GM21528 (cell line): ENCODE data around the gene KLC1.

Experiments
- ATAC-seq: cut with Tn5 transposase; IDR thresholded peaks from one replicate; pipeline ENCODE4 v1.9.1; 2021; ENCODE audit warnings: mild to moderate bottlenecking, moderate library complexity; ENCODE audit not compliant: unreplicated experiment, low FRiP score

Gene KLC1

DNA sequence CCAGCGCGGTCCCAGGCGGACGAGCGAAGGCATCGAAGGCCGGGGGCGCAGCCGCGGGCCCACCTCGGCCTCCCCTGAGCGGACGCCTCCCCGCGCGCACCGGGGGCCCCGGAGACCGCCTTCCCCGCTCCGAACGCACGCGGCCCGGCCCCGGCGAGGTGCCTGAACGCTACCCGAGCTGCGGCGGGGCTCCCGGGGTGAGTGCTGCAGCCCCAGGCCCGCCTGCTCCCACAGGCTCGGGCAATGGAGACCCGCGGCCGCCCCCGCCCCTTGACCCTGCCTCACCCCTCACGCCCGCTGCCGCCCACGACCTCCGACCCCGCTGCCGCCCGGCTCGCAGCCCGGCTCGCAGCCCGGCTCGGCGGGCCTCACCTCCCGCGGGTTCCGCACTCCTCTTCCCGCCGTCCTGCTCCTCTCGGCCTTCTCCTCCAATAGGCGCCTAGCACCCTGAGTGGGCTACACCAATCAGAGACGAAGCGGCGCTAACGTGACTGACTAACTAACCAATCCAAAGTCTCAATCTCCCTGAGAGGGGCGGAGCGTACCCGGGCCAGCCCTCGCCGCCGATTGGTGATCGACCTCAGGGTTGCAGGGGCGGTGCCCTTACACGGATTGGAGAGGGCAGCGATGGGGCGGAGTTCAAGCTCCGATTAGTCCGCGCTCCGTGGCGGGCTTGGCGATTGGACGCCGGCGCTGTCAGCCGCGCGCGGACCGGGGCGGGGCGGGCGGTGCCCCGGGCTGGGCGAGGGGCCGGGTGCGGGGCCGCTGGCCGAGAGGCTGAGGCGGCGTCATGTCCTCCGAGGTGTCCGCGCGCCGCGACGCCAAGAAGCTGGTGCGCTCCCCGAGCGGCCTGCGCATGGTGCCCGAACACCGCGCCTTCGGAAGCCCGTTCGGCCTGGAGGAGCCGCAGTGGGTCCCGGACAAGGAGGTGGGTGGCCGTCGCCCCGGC lies 86.3 kb downstream of the KLC1 start, which contains the start of the genes XRCC3 and ZFYVE21:
Gene XRCC3 (minus strand): TSS at position 400 of the 949 bp plus-strand sequence. CDS start 4,364 bp downstream, outside the sequence.
Gene ZFYVE21 (plus strand): TSS at position 759 of the 949 bp plus-strand sequence. CDS start 32 bp downstream, at position 791.
- peak; percentile 92 for ATAC-seq

GRCh38 chr14:103716091-103716801 lies 87.2 kb downstream of the KLC1 start:
- peak; percentile 0 for ATAC-seq

DNA sequence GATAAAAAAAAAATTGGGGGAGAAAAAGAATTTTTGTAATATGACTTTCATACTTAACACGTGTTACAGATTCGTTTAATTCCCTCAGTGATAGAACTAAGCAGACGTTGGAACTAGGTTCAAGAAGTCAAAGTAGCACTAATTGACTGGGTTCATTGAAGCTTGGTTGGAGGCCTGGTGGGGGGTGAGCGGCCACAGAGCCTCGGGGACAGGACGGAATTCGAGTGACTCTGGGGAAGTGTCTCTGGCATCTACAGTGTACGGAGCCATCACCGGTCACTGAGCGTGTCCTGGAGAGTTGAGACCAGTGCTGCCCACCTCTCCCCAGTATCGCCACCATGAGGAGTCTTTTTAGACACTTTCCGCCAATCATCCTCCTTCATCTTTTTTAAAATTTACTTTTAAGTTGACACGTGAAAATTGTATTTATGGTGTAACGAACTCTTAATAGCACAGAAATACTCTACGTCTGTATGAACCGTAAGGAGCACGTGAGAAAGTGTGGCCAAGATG lies 87.9 kb downstream of the KLC1 start:
- no peak for ATAC-seq

DNA sequence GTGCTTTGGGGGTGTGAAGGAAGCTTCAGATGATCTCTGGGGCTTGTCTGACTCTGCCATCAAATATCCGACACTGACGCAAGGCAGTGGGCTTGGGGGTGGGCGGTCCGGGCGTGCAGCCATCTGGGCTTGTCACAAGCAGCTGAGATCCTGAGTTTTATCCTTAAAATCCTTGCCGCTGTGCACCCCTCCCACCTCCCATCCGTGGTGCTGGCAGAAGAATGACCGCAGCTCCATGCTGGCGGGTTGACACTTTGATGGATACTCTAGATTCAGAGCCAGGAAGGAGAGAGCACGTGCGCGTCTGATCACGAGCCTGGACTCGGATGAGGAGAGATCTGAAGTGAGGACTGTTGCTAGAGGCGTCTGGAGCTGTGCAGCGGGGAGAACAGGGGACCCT lies 89.6 kb downstream of the KLC1 start:
- no peak for ATAC-seq

- ATAC-seq, result no peak
Observed at GRCh38 chr14:103719751-103720150, 90.7 kb downstream of the KLC1 start.

GRCh38 chr14:103721334-103722120 lies 92.5 kb downstream of the KLC1 start:
- no peak for ATAC-seq

DNA sequence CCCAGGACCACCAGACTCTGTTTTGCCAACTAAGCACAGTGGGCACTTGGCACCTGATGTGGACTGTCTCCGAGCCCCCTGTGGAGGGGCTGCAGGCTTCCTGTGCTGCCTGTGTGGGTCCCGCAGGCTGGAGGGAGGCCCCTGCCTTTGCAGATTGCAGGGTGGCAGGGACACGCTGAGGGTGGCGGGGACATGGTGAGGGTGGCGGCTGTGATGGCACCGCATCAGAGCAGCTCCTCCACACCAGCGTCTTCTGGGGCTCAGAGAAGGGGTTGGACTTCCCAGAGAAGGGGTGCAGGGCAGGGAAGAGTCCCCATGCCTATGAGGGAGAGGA lies 94.7 kb downstream of the KLC1 start:
- no peak for ATAC-seq

DNA sequence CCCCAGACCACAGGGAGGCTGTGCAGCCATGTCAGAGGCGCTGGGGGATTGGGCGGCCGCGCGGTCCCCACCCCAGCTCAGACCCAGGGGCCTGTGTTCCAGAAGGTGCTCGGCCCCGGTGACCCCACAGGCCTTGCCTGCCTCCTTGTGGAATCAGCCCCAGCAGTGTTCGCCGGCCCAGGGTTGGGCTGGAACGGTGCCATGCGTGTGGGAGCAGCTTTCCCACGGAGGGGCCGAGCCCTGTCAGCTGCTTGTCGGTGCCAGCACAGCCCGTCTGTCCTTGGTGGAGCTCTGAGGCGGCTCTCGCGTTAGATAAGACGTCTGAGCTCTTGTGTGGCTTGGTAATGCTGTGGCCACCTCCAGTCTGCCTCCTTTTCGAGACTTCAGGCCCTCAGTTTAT lies 95.1 kb downstream of the KLC1 start:
- ATAC-seq, result no peak

DNA sequence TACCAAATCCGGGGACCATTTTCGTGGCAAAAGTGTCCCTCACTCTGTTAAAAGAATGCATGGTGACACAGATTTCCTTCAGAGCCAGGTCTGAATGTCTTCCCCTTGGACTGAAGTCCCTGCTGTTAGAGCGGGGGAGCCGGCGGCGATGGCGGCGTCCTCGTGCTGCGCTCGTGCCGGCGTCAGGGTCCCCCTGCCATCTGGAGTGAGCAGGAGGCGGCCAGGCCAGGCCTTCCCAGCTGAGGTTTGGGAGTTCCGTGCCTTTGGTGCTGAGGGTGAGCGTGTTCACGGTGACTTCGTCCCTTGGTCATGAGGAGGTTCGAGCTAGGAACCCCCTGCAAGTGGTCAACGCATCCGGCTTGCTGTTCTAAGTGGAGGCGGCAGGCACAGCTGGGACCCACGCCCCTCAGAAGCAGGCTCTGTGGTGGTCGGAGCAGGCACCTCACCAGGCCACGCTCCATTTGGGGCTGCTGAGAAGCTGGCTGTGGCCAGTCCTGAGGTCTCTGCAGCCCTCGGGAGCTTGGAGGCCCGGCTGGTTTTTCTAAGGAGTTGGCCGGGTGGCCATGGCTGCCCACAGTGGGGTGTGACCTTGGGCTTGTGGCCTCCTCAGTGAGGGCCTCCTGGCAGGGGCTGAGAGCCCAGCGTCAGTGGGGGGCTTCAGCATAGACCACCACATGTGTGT lies 96.1 kb downstream of the KLC1 start:
- no peak for ATAC-seq

GRCh38 chr14:103725739-103726395 lies 96.9 kb downstream of the KLC1 start:
- ATAC-seq, result no peak

GRCh38 chr14:103726474-103726873 lies 97.5 kb downstream of the KLC1 start:
- ATAC-seq, result no peak

GRCh38 chr14:103727313-103727980 lies 98.4 kb downstream of the KLC1 start:
- no peak for ATAC-seq

DNA sequence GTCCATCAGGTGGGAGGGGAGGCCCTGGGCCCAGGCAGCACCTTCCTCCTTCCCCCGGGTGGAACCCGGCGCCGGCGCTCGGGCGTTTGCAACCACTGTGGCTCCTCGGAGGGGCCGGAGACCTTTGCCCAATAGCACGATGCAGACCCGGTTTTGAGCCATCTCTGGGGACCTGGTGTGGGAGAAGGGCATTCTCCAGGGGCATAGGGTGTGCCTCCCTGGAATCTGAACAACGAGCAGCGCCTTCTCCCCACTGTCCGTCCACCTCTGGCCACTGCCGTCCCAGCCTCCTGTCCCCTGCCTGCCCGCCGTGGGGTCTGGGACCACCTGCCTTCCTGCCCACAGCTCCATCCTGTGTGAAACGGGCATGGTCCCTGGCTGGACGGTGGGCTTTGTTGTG lies 99.1 kb downstream of the KLC1 start:
- ATAC-seq, result no peak

GRCh38 chr14:103728721-103729120 lies 99.7 kb downstream of the KLC1 start:
- ATAC-seq, result no peak

- ATAC-seq, result no peak
Observed at GRCh38 chr14:103729496-103730448, 100.8 kb downstream of the KLC1 start.

- no peak for ATAC-seq
Observed at GRCh38 chr14:103730490-103731035, 101.6 kb downstream of the KLC1 start.

- no peak for ATAC-seq
Observed at GRCh38 chr14:103731481-103731880, 102.5 kb downstream of the KLC1 start.
